ENCODE results near the gene DOCK6.
A peak's percentile ranks its signal among the peaks of the same experiment; 100 is the strongest.

Gene DOCK6

GRCh38 chr19:11261971-11262839 lies at the start of gene DOCK6:
DOCK6 (minus strand) TSS chr19:11262524; CDS start chr19:11262440, 84 bp downstream.
- DNase-seq (ENCODE audit: low read depth), result no peak

- DNase-seq (ENCODE audit: low read depth), result no peak
These were observed 44.0 kb upstream of the DOCK6 start for GRCh38 chr19:11306337-11306736.

GRCh38 chr19:11304936-11305335 lies 42.6 kb upstream of the DOCK6 start:
- no peak for DNase-seq (ENCODE audit: low read depth)

GRCh38 chr19:11300811-11301120 lies 38.4 kb upstream of the DOCK6 start:
- no peak for DNase-seq (ENCODE audit: low read depth)

GRCh38 chr19:11299946-11300810 lies 37.9 kb upstream of the DOCK6 start:
- DNase-seq (ENCODE audit: low read depth), result no peak

- no peak for DNase-seq (ENCODE audit: low read depth)
These were observed 33.9 kb upstream of the DOCK6 start for GRCh38 chr19:11296264-11296663.

GRCh38 chr19:11295665-11296245 lies 33.4 kb upstream of the DOCK6 start, which contains the start of gene TSPAN16:
TSPAN16 (plus strand) TSS chr19:11296160; CDS start chr19:11296298, 138 bp downstream.
- no peak for DNase-seq (ENCODE audit: low read depth)

GRCh38 chr19:11295180-11295579 lies 32.9 kb upstream of the DOCK6 start:
- no peak for DNase-seq (ENCODE audit: low read depth)

- peak; percentile 75 for DNase-seq (ENCODE audit: low read depth)
These were observed 31.4 kb upstream of the DOCK6 start for GRCh38 chr19:11293433-11294389.

- DNase-seq (ENCODE audit: low read depth), result no peak
These were observed 29.7 kb upstream of the DOCK6 start for GRCh38 chr19:11291991-11292390.

- no peak for DNase-seq (ENCODE audit: low read depth)
These were observed 29.1 kb upstream of the DOCK6 start for GRCh38 chr19:11291415-11291814.

- DNase-seq (ENCODE audit: low read depth), result no peak
These were observed 27.9 kb upstream of the DOCK6 start for GRCh38 chr19:11290256-11290655.

- no peak for DNase-seq (ENCODE audit: low read depth)
These were observed 26.0 kb upstream of the DOCK6 start for GRCh38 chr19:11288349-11288748.

GRCh38 chr19:11286312-11286974 lies 24.1 kb upstream of the DOCK6 start:
- no peak for DNase-seq (ENCODE audit: low read depth)

- DNase-seq (ENCODE audit: low read depth), result no peak
These were observed 22.2 kb upstream of the DOCK6 start for GRCh38 chr19:11284515-11284914.

- DNase-seq (ENCODE audit: low read depth), result no peak
These were observed 19.2 kb upstream of the DOCK6 start for GRCh38 chr19:11281356-11282049.

GRCh38 chr19:11279505-11280236 lies 17.3 kb upstream of the DOCK6 start:
- DNase-seq (ENCODE audit: low read depth), result no peak

- no peak for DNase-seq (ENCODE audit: low read depth)
These were observed 16.3 kb upstream of the DOCK6 start for GRCh38 chr19:11278670-11279069.

GRCh38 chr19:11274533-11275086 lies 12.3 kb upstream of the DOCK6 start:
- no peak for DNase-seq (ENCODE audit: low read depth)

All from activated T-cell treated with anti-CD3 and anti-CD28 coated beads for 1 hour (primary cell).